ENCODE data around the gene CRADD. TPM values are rescaled to one million over a fixed set of nuclear protein-coding genes. Genes with fewer than 3 reads are reported as not detected.

CRADD gene
- total RNA-seq, 1 donor from 2014 or later, result 9.8 TPM

DNA sequence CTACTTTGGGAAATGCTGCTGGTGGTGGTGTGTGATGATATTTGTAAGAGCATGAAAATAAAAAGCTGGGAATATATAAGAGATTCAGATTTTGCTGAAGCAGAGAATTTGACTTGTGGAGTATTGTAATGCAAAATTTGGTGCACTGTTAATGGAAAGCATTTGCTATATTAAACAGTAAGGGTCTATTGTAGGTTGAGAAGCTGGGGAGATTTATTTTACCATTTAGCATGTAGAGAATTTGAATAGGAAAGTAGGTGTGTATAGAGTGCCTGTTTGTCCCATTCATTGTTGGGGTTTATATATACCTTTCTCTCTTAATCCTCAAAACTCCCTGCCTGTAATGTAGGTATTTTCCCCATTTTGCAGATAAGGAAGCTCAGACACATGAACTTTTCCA lies 48.4 kb downstream of the CRADD start:
- DNase-seq (ENCODE audit: low read depth, low spot score), result no peak
- TF ChIP-seq, protein P1, sequence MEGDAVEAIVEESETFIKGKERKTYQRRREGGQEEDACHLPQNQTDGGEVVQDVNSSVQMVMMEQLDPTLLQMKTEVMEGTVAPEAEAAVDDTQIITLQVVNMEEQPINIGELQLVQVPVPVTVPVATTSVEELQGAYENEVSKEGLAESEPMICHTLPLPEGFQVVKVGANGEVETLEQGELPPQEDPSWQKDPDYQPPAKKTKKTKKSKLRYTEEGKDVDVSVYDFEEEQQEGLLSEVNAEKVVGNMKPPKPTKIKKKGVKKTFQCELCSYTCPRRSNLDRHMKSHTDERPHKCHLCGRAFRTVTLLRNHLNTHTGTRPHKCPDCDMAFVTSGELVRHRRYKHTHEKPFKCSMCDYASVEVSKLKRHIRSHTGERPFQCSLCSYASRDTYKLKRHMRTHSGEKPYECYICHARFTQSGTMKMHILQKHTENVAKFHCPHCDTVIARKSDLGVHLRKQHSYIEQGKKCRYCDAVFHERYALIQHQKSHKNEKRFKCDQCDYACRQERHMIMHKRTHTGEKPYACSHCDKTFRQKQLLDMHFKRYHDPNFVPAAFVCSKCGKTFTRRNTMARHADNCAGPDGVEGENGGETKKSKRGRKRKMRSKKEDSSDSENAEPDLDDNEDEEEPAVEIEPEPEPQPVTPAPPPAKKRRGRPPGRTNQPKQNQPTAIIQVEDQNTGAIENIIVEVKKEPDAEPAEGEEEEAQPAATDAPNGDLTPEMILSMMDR (conservative IDR thresholded peaks at IDR 0.05), result no peak
- Mint-ChIP-seq H3K9me3 (peaks cover 12% of the 10 kb centered on the region), H3K27ac (ENCODE audit: unreplicated experiment) (no peak overlapping the region), H3K4me3 (no peak overlapping the region), H3K27me3 (ENCODE audit: low read depth) (no peaks in the 10 kb centered on the region), H3K4me1 (peaks cover 5% of the 10 kb centered on the region), H3K36me3 (ENCODE audit: low read depth) (peaks cover 14% of the 10 kb centered on the region)

DNA sequence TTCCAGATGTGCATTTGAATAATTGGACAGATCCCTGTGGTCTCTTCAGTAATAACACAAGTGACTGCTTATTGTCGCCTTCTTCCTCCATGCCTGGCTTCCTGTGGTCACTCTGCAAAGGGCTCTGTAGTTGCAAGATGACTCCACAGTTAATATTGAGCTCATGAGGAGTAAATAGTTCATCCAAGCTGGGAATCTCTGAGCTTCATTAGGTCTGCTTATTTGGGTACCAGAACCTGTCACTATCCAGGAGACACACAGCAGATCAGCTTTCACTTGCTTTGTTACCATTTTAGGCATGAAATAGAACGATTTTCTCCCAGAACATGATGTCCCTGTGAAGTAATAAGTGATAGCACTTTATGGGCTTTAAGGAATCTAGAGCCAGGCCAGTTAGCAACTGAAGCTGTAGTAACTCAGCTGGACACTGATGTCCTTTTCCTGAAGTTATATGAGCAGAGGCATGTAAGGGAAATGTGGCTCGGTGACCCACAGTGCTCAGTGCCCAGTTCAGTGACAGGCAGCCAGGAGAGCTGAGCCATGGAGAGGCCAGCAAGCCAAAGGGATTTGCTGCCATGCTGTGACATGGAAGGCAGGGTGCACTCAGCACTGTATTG lies 50.1 kb downstream of the CRADD start:
- peaks cover 8% of the 10 kb centered on the region for H3K9me3 Mint-ChIP-seq
- TF ChIP-seq, protein P1 (conservative IDR thresholded peaks at IDR 0.05), result no peak
- peaks cover 5% of the 10 kb centered on the region for H3K4me1 Mint-ChIP-seq

DNA sequence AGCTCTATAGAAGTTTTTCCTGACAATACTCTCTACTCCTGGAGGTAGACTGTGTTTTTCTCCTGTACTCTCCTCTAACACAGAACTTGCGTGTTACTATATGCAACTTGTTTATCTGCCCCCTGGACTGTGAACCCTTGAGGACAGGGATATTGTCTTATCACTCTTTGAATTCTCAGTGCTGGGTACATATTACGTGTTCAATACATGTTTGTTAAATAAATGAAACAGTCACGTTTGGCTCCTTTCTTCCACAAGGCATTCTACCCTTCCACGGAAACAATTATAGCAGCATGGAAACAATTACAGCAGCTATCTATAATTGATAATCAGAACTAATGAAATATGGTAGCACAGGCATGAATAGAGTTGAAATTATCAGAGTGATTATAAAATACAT lies 50.7 kb downstream of the CRADD start:
- peaks cover 5% of the 10 kb centered on the region for H3K4me1 Mint-ChIP-seq
- H3K36me3 Mint-ChIP-seq (ENCODE audit: low read depth), result peaks cover 6% of the 10 kb centered on the region
- DNase-seq (ENCODE audit: low read depth, low spot score), result no peak
- TF ChIP-seq, protein P1 (conservative IDR thresholded peaks at IDR 0.05), result no peak
- no peaks in the 10 kb centered on the region for H3K27me3 Mint-ChIP-seq (ENCODE audit: low read depth)
- H3K9me3 Mint-ChIP-seq, result peaks cover 6% of the 10 kb centered on the region
- no peak overlapping the region for H3K27ac Mint-ChIP-seq (ENCODE audit: unreplicated experiment)
- no peak overlapping the region for H3K4me3 Mint-ChIP-seq

More for the DNA sequence above, 50.1 kb downstream of the CRADD start:
- DNase-seq (ENCODE audit: low read depth, low spot score), result no peak
- Mint-ChIP-seq H3K4me3 (no peak overlapping the region), H3K27ac (ENCODE audit: unreplicated experiment) (no peak overlapping the region), H3K36me3 (ENCODE audit: low read depth) (peaks cover 8% of the 10 kb centered on the region), H3K27me3 (ENCODE audit: low read depth) (no peaks in the 10 kb centered on the region)

DNA sequence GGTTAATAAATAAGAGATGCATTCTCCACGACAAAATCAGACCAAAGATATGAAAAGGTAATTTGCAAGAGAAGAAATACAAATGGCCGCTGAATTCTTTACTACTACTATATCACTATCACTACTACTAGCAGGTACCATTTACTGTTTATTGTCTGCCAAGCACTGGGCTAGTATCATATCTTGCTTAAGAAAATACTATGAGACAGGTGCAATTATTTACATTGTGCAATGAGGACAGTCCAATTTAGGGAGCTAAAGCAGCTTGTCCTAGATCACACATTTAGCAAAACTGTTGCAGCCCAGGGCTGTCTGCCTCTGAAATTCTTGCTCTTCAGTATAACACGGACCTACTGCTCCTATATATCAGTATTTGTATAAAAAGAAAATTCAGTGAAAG lies 52.8 kb downstream of the CRADD start:
- Mint-ChIP-seq H3K9me3 (peaks cover 2% of the 10 kb centered on the region), H3K36me3 (ENCODE audit: low read depth) (peaks cover 5% of the 10 kb centered on the region), H3K27ac (ENCODE audit: unreplicated experiment) (no peak overlapping the region), H3K4me1 (peaks cover 5% of the 10 kb centered on the region), H3K4me3 (no peak overlapping the region), H3K27me3 (ENCODE audit: low read depth) (no peaks in the 10 kb centered on the region)
- no peak for DNase-seq (ENCODE audit: low read depth, low spot score)
- TF ChIP-seq, protein P1 (conservative IDR thresholded peaks at IDR 0.05), result no peak

DNA sequence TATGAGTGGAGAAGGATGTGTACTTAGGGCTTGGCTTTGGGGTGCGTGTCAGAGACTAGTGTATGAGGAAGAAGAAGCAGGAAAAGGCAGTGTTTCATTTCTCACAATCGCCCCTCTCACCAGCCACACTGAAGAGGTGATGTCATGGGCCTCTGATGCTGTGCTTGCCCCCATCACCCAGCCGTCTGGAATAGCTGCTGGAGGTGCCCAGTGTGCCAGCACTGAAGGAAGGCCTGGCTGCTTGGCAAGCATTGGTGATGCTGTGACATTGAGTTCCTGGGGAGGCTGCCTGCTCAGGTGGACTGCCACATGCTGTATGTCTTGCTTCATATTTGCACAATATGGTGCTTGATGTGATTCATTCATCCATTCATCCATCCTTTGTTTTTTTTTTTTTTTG lies 56.2 kb downstream of the CRADD start:
- Mint-ChIP-seq H3K27me3 (ENCODE audit: low read depth) (no peaks in the 10 kb centered on the region), H3K27ac (ENCODE audit: unreplicated experiment) (no peak overlapping the region)

More for the DNA sequence above, 56.2 kb downstream of the CRADD start:
- Mint-ChIP-seq H3K4me3 (no peak overlapping the region), H3K4me1 (peaks cover 6% of the 10 kb centered on the region), H3K36me3 (ENCODE audit: low read depth) (peaks cover 6% of the 10 kb centered on the region), H3K9me3 (no peaks in the 10 kb centered on the region)
- no peak for DNase-seq (ENCODE audit: low read depth, low spot score)
- TF ChIP-seq, protein P1 (conservative IDR thresholded peaks at IDR 0.05), result no peak
